ENCODE measurements around the gene MTLN.

GRCh38 chr2:110204408-110205385 is 7.7 kb downstream of the MTLN start, which contains the start of gene NPHP1:
- TF ChIP-seq EZH2 (IDR thresholded peaks at IDR 0.05; ENCODE audit: borderline replicate concordance) (no peak), EZH2phosphoT487 (IDR thresholded peaks at IDR 0.05; ENCODE audit: low read depth, severe bottlenecking, unreplicated experiment) (no peak)
- TF ChIP-seq, protein P1, sequence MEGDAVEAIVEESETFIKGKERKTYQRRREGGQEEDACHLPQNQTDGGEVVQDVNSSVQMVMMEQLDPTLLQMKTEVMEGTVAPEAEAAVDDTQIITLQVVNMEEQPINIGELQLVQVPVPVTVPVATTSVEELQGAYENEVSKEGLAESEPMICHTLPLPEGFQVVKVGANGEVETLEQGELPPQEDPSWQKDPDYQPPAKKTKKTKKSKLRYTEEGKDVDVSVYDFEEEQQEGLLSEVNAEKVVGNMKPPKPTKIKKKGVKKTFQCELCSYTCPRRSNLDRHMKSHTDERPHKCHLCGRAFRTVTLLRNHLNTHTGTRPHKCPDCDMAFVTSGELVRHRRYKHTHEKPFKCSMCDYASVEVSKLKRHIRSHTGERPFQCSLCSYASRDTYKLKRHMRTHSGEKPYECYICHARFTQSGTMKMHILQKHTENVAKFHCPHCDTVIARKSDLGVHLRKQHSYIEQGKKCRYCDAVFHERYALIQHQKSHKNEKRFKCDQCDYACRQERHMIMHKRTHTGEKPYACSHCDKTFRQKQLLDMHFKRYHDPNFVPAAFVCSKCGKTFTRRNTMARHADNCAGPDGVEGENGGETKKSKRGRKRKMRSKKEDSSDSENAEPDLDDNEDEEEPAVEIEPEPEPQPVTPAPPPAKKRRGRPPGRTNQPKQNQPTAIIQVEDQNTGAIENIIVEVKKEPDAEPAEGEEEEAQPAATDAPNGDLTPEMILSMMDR (IDR thresholded peaks at IDR 0.05; ENCODE audit: poor library complexity) = no peak

Data from hepatocyte (in vitro differentiated cells).